Measurements from ENCODE around the gene LPAR2.

GRCh38 chr19:19652482-19653295, 24.7 kb upstream of the LPAR2 start:
- TF ChIP-seq CTCF (conservative IDR thresholded peaks at IDR 0.05 in 1 of 2, IDR thresholded peaks at IDR 0.05 in 1 of 2; ENCODE audit: extremely low read depth in 1 of 2, insufficient read depth in 1 of 2, low read depth in 1 of 2, low read length in 2 of 2) (no peak), EZH2 (IDR thresholded peaks at IDR 0.05; ENCODE audit: borderline replicate concordance, low read length) (no peak)

Measured in mammary epithelial cell (primary cell).